Fibroblast of lung (primary cell): ENCODE data around the gene KLC1. TPM values are rescaled to one million over a fixed set of nuclear protein-coding genes. Genes with fewer than 3 reads are reported as not detected.
A peak's percentile ranks its signal among the peaks of the same experiment; 100 is the strongest.

ENCODE experiments used
- DNase-seq, 2 donors: peaks; one replicate each; pipeline versions ENCODE4 v3.0.0 to v3.0.0-alpha.2; 2010; ENCODE audit warnings: low read depth in 2 of 2
- H2AFZ ChIP-seq: 2 replicates; pipeline ENCODE4 v1.5.1; 2012; ENCODE audit warnings: low read length, control low read depth, inconsistent platforms
- H3K27ac ChIP-seq: 2 replicates; pipeline ENCODE4 v1.5.1; 2011; ENCODE audit warnings: low read length, control low read depth; ENCODE audit not compliant: insufficient read depth
- H3K27me3 ChIP-seq: 2 replicates; pipeline ENCODE4 v1.5.1; 2011; ENCODE audit warnings: mild to moderate bottlenecking, low read length; ENCODE audit not compliant: control insufficient read depth, insufficient read depth
- H3K36me3 ChIP-seq: 2 replicates; pipeline ENCODE4 v1.5.1; 2011; ENCODE audit warnings: low read length; ENCODE audit not compliant: control insufficient read depth, insufficient read depth
- H3K4me1 ChIP-seq: 2 replicates; pipeline ENCODE4 v1.5.1; 2011; ENCODE audit warnings: low read length; ENCODE audit not compliant: control insufficient read depth, insufficient read depth; ENCODE audit errors: extremely low read depth
- H3K4me2 ChIP-seq: 2 replicates; pipeline ENCODE4 v1.5.1; 2011; ENCODE audit warnings: low read length, control low read depth; ENCODE audit not compliant: insufficient read depth; ENCODE audit errors: extremely low read depth
- H3K4me3 ChIP-seq, 4 experiments: fragments of 200-600 bp in 1 of 4; sonication (generic) in 1 of 4; replicated peaks in 1 of 4; 2 replicates each; pipeline ENCODE4 v1.5.1; 2011 to 2016; ENCODE audit warnings: low read length in 4 of 4, low read depth in 3 of 4, mild to moderate bottlenecking in 3 of 4, control low read depth in 2 of 4, inconsistent platforms in 1 of 4, mixed read lengths in 1 of 4; ENCODE audit not compliant: insufficient read depth in 1 of 4; ENCODE audit errors: control extremely low read depth in 1 of 4
- H3K79me2 ChIP-seq: 2 replicates; pipeline ENCODE4 v1.5.1; 2012; ENCODE audit warnings: mild to moderate bottlenecking, low read length, inconsistent platforms; ENCODE audit not compliant: control insufficient read depth, insufficient read depth
- H3K9ac ChIP-seq: 2 replicates; pipeline ENCODE4 v1.5.1; 2011; ENCODE audit warnings: mild to moderate bottlenecking, low read length, control low read depth; ENCODE audit not compliant: insufficient read depth
- H3K9me3 ChIP-seq: 2 replicates; pipeline ENCODE4 v1.5.1; 2012; ENCODE audit warnings: low read depth, low read length; ENCODE audit not compliant: control insufficient read depth, insufficient read depth
- H4K20me1 ChIP-seq: 2 replicates; pipeline ENCODE4 v1.5.1; 2011; ENCODE audit warnings: low read length; ENCODE audit not compliant: control insufficient read depth, insufficient read depth; ENCODE audit errors: extremely low read depth
- CTCF ChIP-seq, 2 donors: IDR thresholded peaks in 1 of 2; conservative IDR thresholded peaks in 1 of 2; 1 replicate in 1 of 2; 2 replicates in 1 of 2; pipeline ENCODE4 v1.5.1; 2011 to 2012; ENCODE audit warnings: low read length in 2 of 2, control low read depth in 1 of 2, inconsistent platforms in 1 of 2, low read depth in 1 of 2, mild to moderate bottlenecking in 1 of 2
- EZH2 ChIP-seq: IDR thresholded peaks from 2 replicates; pipeline ENCODE4 v1.5.1; 2012; ENCODE audit warnings: low read length, control low read depth, mild to moderate bottlenecking; ENCODE audit errors: missing control alignments
- polyA plus RNA-seq, 2 donors: library from polyadenylated mRNA; depleted of rRNA in 1 of 2; stranded (reverse) in 1 of 2; unstranded in 1 of 2; fragments of >200 nt; gene quantifications; 2 replicates each; pipeline ENCODE4 v1.2.1, GENCODE V29; 2011 to 2012; ENCODE audit warnings: missing spikeins in 1 of 2
- total RNA-seq: library from RNA; depleted of rRNA; stranded (reverse); fragments of >200 nt; gene quantifications from 2 replicates; pipeline ENCODE4 v1.2.1, GENCODE V29; 2014

KLC1 gene
- total and polyA plus RNA-seq, 2 donors (not counting 1 experiment from before 2014, with no cell fraction given): 180 to 219 TPM

GRCh38 chr14:103584326-103584915 is 44.6 kb upstream of the KLC1 start:
- Histone ChIP-seq H3K27ac (no peak overlapping the region), H3K27me3 (no peaks in the 10 kb centered on the region), H3K9me3 (no peaks in the 10 kb centered on the region), H3K79me2 (no peaks in the 10 kb centered on the region), H4K20me1 (no peaks in the 10 kb centered on the region), H3K4me3 (no peak overlapping the region), H3K4me2 (no peak overlapping the region), H2AFZ (no peak overlapping the region), H3K9ac (no peak overlapping the region), H3K36me3 (no peaks in the 10 kb centered on the region), H3K4me1 (no peaks in the 10 kb centered on the region)
- DNase-seq: no peak
- no peak for TF ChIP-seq EZH2
- no peak for TF ChIP-seq CTCF (conservative IDR thresholded peaks at IDR 0.05 in 1 of 2, IDR thresholded peaks at IDR 0.05 in 1 of 2; ENCODE audit: low read depth in 1 of 2, low read length in 2 of 2)

- no peaks in the 10 kb centered on the region for H3K9me3 ChIP-seq
- no peaks in the 10 kb centered on the region for H3K27me3 ChIP-seq
- H3K79me2 ChIP-seq: no peaks in the 10 kb centered on the region
- H4K20me1 ChIP-seq: no peaks in the 10 kb centered on the region
- H2AFZ ChIP-seq: no peak overlapping the region
- no peak for DNase-seq
- TF ChIP-seq CTCF (conservative IDR thresholded peaks at IDR 0.05 in 1 of 2, IDR thresholded peaks at IDR 0.05 in 1 of 2; ENCODE audit: low read depth in 1 of 2, low read length in 2 of 2) (no peak), EZH2 (no peak)
- H3K9ac ChIP-seq: no peak overlapping the region
- no peak overlapping the region for H3K27ac ChIP-seq
- H3K4me2 ChIP-seq: no peak overlapping the region
- H3K4me1 ChIP-seq: peaks cover 12% of the 10 kb centered on the region
- peaks cover 3% of the 10 kb centered on the region for H3K36me3 ChIP-seq
- H3K4me3 ChIP-seq: no peak overlapping the region
Observed at GRCh38 chr14:103593577-103593976, 35.4 kb upstream of the KLC1 start.

GRCh38 chr14:103594265-103594664 is 34.7 kb upstream of the KLC1 start:
- H3K4me3 ChIP-seq: no peak overlapping the region
- H3K36me3 ChIP-seq: peaks cover 3% of the 10 kb centered on the region
- H3K4me1 ChIP-seq: peaks cover 12% of the 10 kb centered on the region
- no peak overlapping the region for H2AFZ ChIP-seq
- H3K27ac ChIP-seq: no peak overlapping the region
- no peaks in the 10 kb centered on the region for H3K27me3 ChIP-seq
- no peaks in the 10 kb centered on the region for H3K9me3 ChIP-seq
- peak; percentile 45 to 88 for DNase-seq
- no peak overlapping the region for H3K9ac ChIP-seq
- TF ChIP-seq CTCF (conservative IDR thresholded peaks at IDR 0.05 in 1 of 2, IDR thresholded peaks at IDR 0.05 in 1 of 2; ENCODE audit: low read depth in 1 of 2, low read length in 2 of 2) (no peak), EZH2 (no peak)
- H4K20me1 ChIP-seq: no peaks in the 10 kb centered on the region
- H3K4me2 ChIP-seq: no peak overlapping the region
- H3K79me2 ChIP-seq: no peaks in the 10 kb centered on the region
